Stimulated activated CD4-positive, alpha-beta T cell treated with anti-CD3 and anti-CD28 coated beads, TNF-alpha, amount 100 ng/mL, for 48 hours (primary cell): ENCODE data around the gene SLC5A5.
"Not testable (repeated sequence)": the region's sequence is repeated elsewhere in the genome, so short reads cannot be mapped to it uniquely, and the experiment has no call there.

Source experiments
- DNase-seq, 3 donors: peaks; one replicate each; pipeline ENCODE4 v3.0.0-alpha.2; 2020; ENCODE audit warnings: low read depth in 3 of 3

The SLC5A5 gene

GRCh38 chr19:17919122-17919521 is 47.4 kb downstream of the SLC5A5 start:
- DNase-seq = not testable (repeated sequence)

GRCh38 chr19:17920527-17920926 is 48.8 kb downstream of the SLC5A5 start:
- no peak for DNase-seq

- no peak for DNase-seq
These were observed 50.4 kb downstream of the SLC5A5 start for GRCh38 chr19:17922138-17922537.

- DNase-seq = no peak
These were observed 54.3 kb downstream of the SLC5A5 start for GRCh38 chr19:17926044-17926443.

- no peak for DNase-seq
These were observed 57.3 kb downstream of the SLC5A5 start for GRCh38 chr19:17929056-17929455.

GRCh38 chr19:17931532-17932191 is 59.9 kb downstream of the SLC5A5 start:
- DNase-seq = no peak

GRCh38 chr19:17932485-17933338 is 61.0 kb downstream of the SLC5A5 start, which contains the start of gene CCDC124:
Gene CCDC124 (plus strand): TSS chr19:17933015. CDS start chr19:17936421, 3,406 bp downstream.
- DNase-seq = peak; percentile 84 to 92 (median 87)

GRCh38 chr19:17933414-17934129 is 61.8 kb downstream of the SLC5A5 start:
- no peak for DNase-seq

- DNase-seq = no peak
These were observed 64.6 kb downstream of the SLC5A5 start for GRCh38 chr19:17936379-17936778.

GRCh38 chr19:17937371-17937900 is 65.7 kb downstream of the SLC5A5 start:
- no peak for DNase-seq

GRCh38 chr19:17938092-17938845 is 66.5 kb downstream of the SLC5A5 start:
- peak; percentile 70 to 79 (median 77) for DNase-seq

- DNase-seq = no peak
These were observed 70.4 kb downstream of the SLC5A5 start for GRCh38 chr19:17942181-17942580.

GRCh38 chr19:17942582-17943273 is 71.0 kb downstream of the SLC5A5 start:
- no peak for DNase-seq

GRCh38 chr19:17943274-17944221 is 71.8 kb downstream of the SLC5A5 start:
- DNase-seq = no peak

- no peak for DNase-seq
These were observed 72.6 kb downstream of the SLC5A5 start for GRCh38 chr19:17944301-17944700.
